Testis (tissue), 5 donors: ENCODE measurements around the gene CELA2A. TPM values are rescaled to one million over a fixed set of nuclear protein-coding genes. Genes with fewer than 3 reads are reported as not detected.

ENCODE experiments used
- DNase-seq: peaks from one replicate; pipeline ENCODE4 v3.0.0-alpha.2; 2019
- H3K27ac ChIP-seq, 2 donors: fragments of 200-600 bp; sonication (generic); one replicate each; pipeline ENCODE4 v1.5.1; 2019
- H3K27me3 ChIP-seq: fragments of 200-600 bp; sonication (generic); one replicate; pipeline ENCODE4 v1.5.1; 2019
- H3K36me3 ChIP-seq: fragments of 200-600 bp; sonication (generic); one replicate; pipeline ENCODE4 v1.5.1; 2017; ENCODE audit warnings: low read depth; ENCODE audit errors: missing control alignments
- H3K4me1 ChIP-seq: fragments of 200-600 bp; sonication (generic); one replicate; pipeline ENCODE4 v1.5.1; 2019
- H3K4me3 ChIP-seq, 2 donors: fragments of 200-600 bp; sonication (generic); one replicate each; pipeline ENCODE4 v1.5.1; 2017 to 2019
- H3K9me3 ChIP-seq: fragments of 200-600 bp; sonication (generic); one replicate; pipeline ENCODE4 v1.5.1; 2017
- CTCF ChIP-seq, 3 experiments: fragments of 450-650 bp in 2 of 3; fragments of 200-600 bp in 1 of 3; sonication (generic) in 1 of 3; IDR thresholded peaks; one replicate each; pipeline ENCODE4 v1.5.1; 2016 to 2019; ENCODE audit warnings: antibody characterized with exemption in 3 of 3, mild to moderate bottlenecking in 2 of 3, moderate library complexity in 1 of 3
- POLR2A ChIP-seq: fragments of 450-650 bp; IDR thresholded peaks from one replicate; pipeline ENCODE4 v1.6.1; 2017; ENCODE audit warnings: antibody characterized with exemption, mild to moderate bottlenecking, moderate library complexity
- WGBS, 2 donors: methylation state at CpG; one replicate each; pipeline ENCODE4 v1.1.5; 2018; 5-methylcytosine and 5-hydroxymethylcytosine counted together
- intact Hi-C: fragments of 100-400 bp; cut with DNase I; formaldehyde crosslinking; loops from one replicate; pipeline ENCODE4 v1.15.1; 2023; ENCODE audit warnings: low total_unique reads
- long read RNA-seq, 2 donors: transcript quantifications; one replicate each; lab custom pipeline, GENCODE V29; 2026
- polyA plus RNA-seq: library from polyadenylated mRNA; stranded (reverse); fragments of 350-450 nt; fragmentation: Illumina TruSeq; extraction: RNeasy Lipid Tissue Mini Kit (QIAGEN cat#74804); gene quantifications from one replicate; pipeline ENCODE4 v1.2.3, GENCODE V29; 2014; ENCODE audit warnings: low read depth, low replicate concordance; ENCODE audit not compliant: insufficient read depth
- total RNA-seq, 2 donors: library from RNA; depleted of rRNA; stranded (reverse); fragments of >200 nt; gene quantifications; one replicate each; pipeline ENCODE4 v1.2.3, GENCODE V29; 2016

CELA2A gene
- total RNA-seq (1 to 10 TPM; 3.7 to 4.8 TPM), polyA plus RNA-seq (2.4 TPM)
- long read RNA-seq, donor 1 = 0 reads
- long read RNA-seq, donor 2, partial matches to known transcripts = 0 of 1 reads
- long read RNA-seq, donor 2, other reads (novel, unspliced or antisense) = 0 of 1 reads

- H3K36me3 ChIP-seq = no peaks in the 10 kb centered on the region
- TF ChIP-seq POLR2A = no peak
- no peak for TF ChIP-seq CTCF (IDR thresholded peaks at IDR 0.05)
- DNase-seq = peak; percentile 64
- 69 to 70% methylated on average over 8 of the region's 8 CpGs for WGBS, 2 donors
- intact Hi-C loops = no loop called here
- H3K4me1 ChIP-seq = peaks cover 11% of the 10 kb centered on the region
- H3K9me3 ChIP-seq = no peaks in the 10 kb centered on the region
- H3K27me3 ChIP-seq = no peaks in the 10 kb centered on the region
- no peak within 1 kb of the TSS for H3K27ac ChIP-seq
- H3K4me3 ChIP-seq = no peak within 1 kb of the TSS
Measured at GRCh38 chr1:15456313-15456954, at the start of gene CELA2A. TSS of gene CELA2A (plus strand) at chr1:15456732. CDS start at chr1:15456754, 22 bp downstream.

- no peaks in the 10 kb centered on the region for H3K27me3 ChIP-seq
- no peak for DNase-seq
- H3K9me3 ChIP-seq = no peaks in the 10 kb centered on the region
- H3K4me1 ChIP-seq = peaks cover 13% of the 10 kb centered on the region
- TF ChIP-seq POLR2A (no peak), CTCF (IDR thresholded peaks at IDR 0.05) (no peak)
- intact Hi-C loops = no loop called here
- no peaks in the 10 kb centered on the region for H3K36me3 ChIP-seq
- 84 to 94% methylated on average over 6 to 7 of the region's 7 CpGs for WGBS, 2 donors
- H3K4me3 ChIP-seq = no peak overlapping the region
- H3K27ac ChIP-seq = no peak overlapping the region
Measured at GRCh38 chr1:15407580-15407979, 49.0 kb upstream of the CELA2A start.

- Histone ChIP-seq H3K27ac (peak overlapping the region; percentile 70 to 74), H3K27me3 (no peaks in the 10 kb centered on the region), H3K36me3 (no peaks in the 10 kb centered on the region), H3K4me1 (peaks cover 18% of the 10 kb centered on the region), H3K4me3 (peak overlapping the region; percentile 83 to 93), H3K9me3 (no peaks in the 10 kb centered on the region)
- intact Hi-C loops = no loop called here
- 27 to 29% methylated on average over 14 of the region's 14 CpGs for WGBS, 2 donors
- DNase-seq = no peak
- TF ChIP-seq CTCF (IDR thresholded peaks at IDR 0.05) (no peak), POLR2A (no peak)
Measured at GRCh38 chr1:15408890-15409387, 47.6 kb upstream of the CELA2A start.

GRCh38 chr1:15409388-15410222 lies 46.9 kb upstream of the CELA2A start, which contains the start of gene EFHD2:
TSS of gene EFHD2 (plus strand) at chr1:15409888. CDS start at chr1:15409972, 84 bp downstream.
- 1 to 4% methylated on average over 11 to 41 of the region's 99 CpGs for WGBS, 2 donors
- intact Hi-C loops = no loop called here
- no peaks in the 10 kb centered on the region for H3K9me3 ChIP-seq
- peaks cover 23% of the 10 kb centered on the region for H3K4me1 ChIP-seq
- H3K27ac ChIP-seq = peak within 1 kb of the TSS; percentile 74
- DNase-seq = peak; percentile 88
- no peaks in the 10 kb centered on the region for H3K27me3 ChIP-seq
- TF ChIP-seq POLR2A (no peak), CTCF (IDR thresholded peaks at IDR 0.05) (no peak)
- no peaks in the 10 kb centered on the region for H3K36me3 ChIP-seq
- peak within 1 kb of the TSS; percentile 83 to 93 for H3K4me3 ChIP-seq
